HepG2 (cell line): ENCODE data around the gene NT5C2. TPM values are rescaled to one million over a fixed set of nuclear protein-coding genes. Genes with fewer than 3 reads are reported as not detected.
"Not testable (repeated sequence)": the region's sequence is repeated elsewhere in the genome, so short reads cannot be mapped to it uniquely, and the experiment has no call there.

Experiments used
- ATAC-seq: fragments of 200-7000 bp; cut with Tn5 transposase; 3 replicates; pipeline ENCODE4 v1.9.1; 2020; ENCODE audit warnings: mild to moderate bottlenecking, moderate library complexity
- BruUV-seq: library from RNA; stranded (reverse); fragments of 400-500 nt; replicated peaks from 2 replicates; lab custom pipeline; 2021; lab: Mats Ljungman, UMichigan
- CTCF ChIA-PET: fragments of 300-600 bp; formaldehyde crosslinking; extraction: SDS; loops from one replicate; lab custom pipeline; 2021; ENCODE audit warnings: low total read pairs, inconsistent platforms, low intra/inter-chr PET ratio; lab: Yijun Ruan, JAX
- POLR2A ChIA-PET: fragments of 350-600 bp; sonication (Branson Sonifier 250); formaldehyde crosslinking; loops from one replicate; lab custom pipeline; 2020; ENCODE audit warnings: antibody characterized with exemption, inconsistent platforms; lab: Yijun Ruan, JAX
- DNase-seq: peaks from one replicate; pipeline ENCODE4 v3.0.0-alpha.2; 2015; ENCODE audit warnings: low spot score
- FAIRE-seq: peaks from 3 replicates; lab custom pipeline; 2011; peaks lifted over from hg19 to GRCh38; lab: Jason Lieb, UNC
- H2AFZ ChIP-seq: one replicate; pipeline ENCODE4 v1.6.1; 2011; ENCODE audit warnings: low read length, inconsistent platforms
- H3K27ac ChIP-seq: fragments of 300-600 bp; 3 replicates; pipeline ENCODE4 v1.8.0; 2011; ENCODE audit warnings: mixed run types, mild to moderate bottlenecking, mixed read lengths, low read length, inconsistent platforms; ENCODE audit not compliant: insufficient read depth; ENCODE audit errors: extremely low read length
- H3K27me3 ChIP-seq, 2 experiments: fragments of 200-600 bp in 1 of 2; 2 replicates in 1 of 2; 3 replicates in 1 of 2; pipeline versions ENCODE4 v1.6.0 to v1.8.0; 2011; ENCODE audit warnings: low read length in 2 of 2, mild to moderate bottlenecking in 2 of 2, moderate library complexity in 2 of 2, inconsistent platforms in 1 of 2; ENCODE audit not compliant: insufficient read depth in 2 of 2, control insufficient read depth in 1 of 2
- H3K36me3 ChIP-seq, 2 experiments: fragments of 200-600 bp in 1 of 2; replicated peaks in 1 of 2; 2 replicates in 1 of 2; 3 replicates in 1 of 2; pipeline versions ENCODE4 v1.5.1 to v1.8.0; 2011; ENCODE audit warnings: low read length in 2 of 2, inconsistent platforms in 1 of 2; ENCODE audit not compliant: insufficient read depth in 2 of 2, control insufficient read depth in 1 of 2
- H3K4me1 ChIP-seq: 2 replicates; pipeline ENCODE4 v1.5.1; 2012; ENCODE audit warnings: low read length, inconsistent platforms; ENCODE audit not compliant: insufficient read depth
- H3K4me2 ChIP-seq: 2 replicates; pipeline ENCODE4 v1.6.0; 2011; ENCODE audit warnings: low read depth, low read length, inconsistent platforms
- H3K4me3 ChIP-seq, 3 experiments: fragments of 200-600 bp in 1 of 3; sonication (generic), shearing (Covaris generic) in 1 of 3; replicated peaks in 1 of 3; 2 replicates each; pipeline ENCODE4 v1.5.1; 2011 to 2016; ENCODE audit warnings: low read length in 3 of 3, inconsistent platforms in 2 of 3, low read depth in 2 of 3, mild to moderate bottlenecking in 2 of 3, control low read depth in 1 of 3, mixed read lengths in 1 of 3; ENCODE audit not compliant: insufficient read depth in 1 of 3
- H3K79me2 ChIP-seq: one replicate; pipeline ENCODE4 v1.6.1; 2011; ENCODE audit warnings: low read length, inconsistent platforms; ENCODE audit not compliant: insufficient read depth
- H3K9ac ChIP-seq: 2 replicates; pipeline ENCODE4 v1.6.0; 2011; ENCODE audit warnings: mild to moderate bottlenecking, low read depth, low read length, inconsistent platforms; ENCODE audit not compliant: insufficient read depth
- H3K9me3 ChIP-seq: 2 replicates; pipeline ENCODE4 v1.5.1; 2012; ENCODE audit warnings: mild to moderate bottlenecking, low read length
- H4K20me1 ChIP-seq: 2 replicates; pipeline ENCODE4 v1.6.0; 2011; ENCODE audit warnings: inconsistent platforms, mild to moderate bottlenecking, low read length, moderate library complexity; ENCODE audit not compliant: insufficient read depth
- ASH2L ChIP-seq: fragments of 300-600, 200-600 bp; sonication (generic); IDR thresholded peaks from 2 replicates; pipeline ENCODE4 v1.7.0; 2017; ENCODE audit warnings: low read depth, mild to moderate bottlenecking, moderate library complexity, mixed read lengths, low read length; ENCODE audit not compliant: insufficient read length
- WGBS: methylation state at CpG from one replicate; pipeline ENCODE4 v1.1.6; 2017; ENCODE audit warnings: low lambda C conversion rate; 5-methylcytosine and 5-hydroxymethylcytosine counted together
- in situ Hi-C: cut with HindIII; loops from 2 replicates; pipeline ENCODE4 v1.10.0; 2017; ENCODE audit warnings: low pct_unique_long_range_greater_than_20kb; ENCODE audit not compliant: extremely low pct_ligation_motif_present
- intact Hi-C: fragments of 100-400 bp; cut with micrococcal nuclease; formaldehyde crosslinking; loops from one replicate; pipeline ENCODE4 v1.10.0; 2022; ENCODE audit not compliant: unreplicated experiment
- polyA plus RNA-seq, 8 experiments: library from polyadenylated mRNA; depleted of rRNA in 3 of 8; stranded (reverse) in 7 of 8; unstranded in 1 of 8; fragments of >200 nt; fragmentation: Illumina TruSeq in 4 of 8; extraction: Trizol in 4 of 8; gene quantifications; 2 replicates each; pipeline versions ENCODE4 v1.2.1 to v1.2.3, GENCODE V29; 2011 to 2016; ENCODE audit warnings: low read depth in 4 of 8, missing spikeins in 1 of 8, mixed read lengths in 1 of 8; ENCODE audit not compliant: insufficient read depth in 1 of 8
- total RNA-seq, 5 experiments: library from RNA; depleted of rRNA; stranded (reverse); fragments of >200 nt; fragmentation: Illumina TruSeq; extraction: Trizol; gene quantifications; 2 replicates each; pipeline ENCODE4 v1.2.3, GENCODE V29; 2016; ENCODE audit warnings: low read depth in 1 of 5

Gene NT5C2
- total and polyA plus RNA-seq, 2 of the 13 experiments (the other 11 are each of a cell fraction or from before 2014, with no cell fraction given) = 40.6 to 55.2 TPM

DNA sequence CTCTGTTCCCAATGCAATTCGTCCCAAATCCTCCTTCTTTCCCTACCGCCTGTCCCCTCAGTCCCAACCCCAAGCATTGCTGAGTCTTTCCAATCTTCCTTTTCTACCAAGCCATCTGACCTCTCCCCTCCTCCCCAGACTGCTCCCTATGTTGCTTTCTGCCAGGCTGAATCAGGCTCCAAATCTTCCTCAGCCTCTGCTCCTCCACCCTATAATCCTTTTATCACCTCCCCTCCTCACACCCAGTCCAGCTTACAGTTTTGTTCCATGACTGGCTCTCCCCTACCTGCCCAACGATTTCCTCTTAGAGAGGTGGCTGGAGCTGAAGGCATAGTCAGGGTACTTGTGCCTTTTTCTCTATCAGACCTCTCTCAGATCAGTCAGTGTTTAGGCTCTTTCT is 13.6 kb upstream of the NT5C2 start:
- not testable (repeated sequence) for FAIRE-seq

DNA sequence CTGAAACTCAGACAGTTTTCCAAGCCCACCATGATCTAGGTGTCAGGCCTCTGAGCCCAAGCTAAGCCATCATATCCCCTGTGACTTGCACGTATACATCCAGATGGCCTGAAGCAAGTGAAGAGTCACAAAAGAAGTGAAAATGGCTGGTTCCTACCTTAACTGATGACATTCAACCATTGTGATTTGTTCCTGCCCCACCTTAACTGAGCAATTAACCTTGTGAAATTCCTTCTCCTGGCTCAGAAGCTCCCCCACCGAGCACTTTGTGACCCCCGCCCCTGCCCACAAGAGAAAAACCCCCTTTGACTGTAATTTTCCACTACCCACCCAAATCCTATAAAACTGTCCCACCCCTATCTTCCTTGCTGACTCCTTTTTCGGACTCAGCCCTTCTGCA is 12.3 kb upstream of the NT5C2 start:
- H3K9me3 ChIP-seq, H3K79me2 ChIP-seq, H3K36me3 ChIP-seq, H3K27me3 ChIP-seq, intact Hi-C loops, in situ Hi-C loops, BruUV-seq, CTCF ChIA-PET, H3K4me3 ChIP-seq, POLR2A ChIA-PET, DNase-seq, FAIRE-seq, ATAC-seq, H2AFZ ChIP-seq, H4K20me1 ChIP-seq: not testable (repeated sequence)
- 65% methylated on average over 3 of the region's 4 CpGs for WGBS
- H3K4me1 ChIP-seq = peaks cover 61% of the 10 kb centered on the region
- H3K9ac ChIP-seq = 0 out of 2 replicates have a peak overlapping the region, but pooled peaks have one; percentile 34
- H3K27ac ChIP-seq = peak overlapping the region; percentile 76
- H3K4me2 ChIP-seq = peak overlapping the region; percentile 54
- TF ChIP-seq ASH2L = peak; percentile 10

More for the DNA sequence above, 13.6 kb upstream of the NT5C2 start:
- H3K4me3 ChIP-seq, CTCF ChIA-PET, H3K36me3 ChIP-seq, ATAC-seq, H4K20me1 ChIP-seq, H3K27ac ChIP-seq, in situ Hi-C loops, H3K9me3 ChIP-seq, DNase-seq, H3K27me3 ChIP-seq, H3K9ac ChIP-seq, POLR2A ChIA-PET, H2AFZ ChIP-seq, BruUV-seq, H3K79me2 ChIP-seq, H3K4me2 ChIP-seq, intact Hi-C loops: not testable (repeated sequence)
- peaks cover 61% of the 10 kb centered on the region for H3K4me1 ChIP-seq
- 78% methylated on average over 3 of the region's 3 CpGs for WGBS
